ENCODE measurements around the gene PLEKHA8.

GRCh38 chr7:30102281-30102680, 74.1 kb downstream of the PLEKHA8 start:
- TF ChIP-seq POLR2A (IDR thresholded peaks at IDR 0.05) (no peak), POLR2AphosphoS5 (IDR thresholded peaks at IDR 0.05) (no peak), CTCF (IDR thresholded peaks at IDR 0.05) (no peak), EP300 (IDR thresholded peaks at IDR 0.05) (no peak)

Measured in suprapubic skin (tissue), 4 donors.